Central memory CD8-positive, alpha-beta T cell (primary cell): ENCODE measurements around the gene TTLL10.

ENCODE experiments used
- ATAC-seq: fragments of 150-1000 bp; cut with Tn5 transposase; replicated peaks from 2 replicates; pipeline ENCODE4 v1.10.0; 2022; ENCODE audit warnings: mild to moderate bottlenecking, moderate FRiP score, moderate number of reproducible peaks; ENCODE audit not compliant: poor library complexity, severe bottlenecking; ENCODE audit errors: extremely low read depth
- DNase-seq, 2 donors: peaks; one replicate each; pipeline ENCODE4 v3.0.0; 2021; ENCODE audit warnings: low spot score in 2 of 2
- H3K27ac Mint-ChIP-seq: one replicate; pipeline ENCODE4 v1.8.0; 2022; ENCODE audit warnings: low read depth, mild to moderate bottlenecking, moderate library complexity, mixed read lengths
- H3K27me3 Mint-ChIP-seq: one replicate; pipeline ENCODE4 v1.8.0; 2022; ENCODE audit warnings: mixed read lengths
- H3K36me3 Mint-ChIP-seq: one replicate; pipeline ENCODE4 v1.8.0; 2022; ENCODE audit warnings: mild to moderate bottlenecking, moderate library complexity, mixed read lengths; ENCODE audit not compliant: insufficient read depth
- H3K4me1 Mint-ChIP-seq: one replicate; pipeline ENCODE4 v1.8.0; 2022; ENCODE audit warnings: mixed read lengths
- H3K4me3 Mint-ChIP-seq: one replicate; pipeline ENCODE4 v1.8.0; 2022; ENCODE audit warnings: mild to moderate bottlenecking, moderate library complexity, mixed read lengths
- H3K9me3 Mint-ChIP-seq: one replicate; pipeline ENCODE4 v1.8.0; 2022; ENCODE audit warnings: mixed read lengths

TTLL10 gene

DNA sequence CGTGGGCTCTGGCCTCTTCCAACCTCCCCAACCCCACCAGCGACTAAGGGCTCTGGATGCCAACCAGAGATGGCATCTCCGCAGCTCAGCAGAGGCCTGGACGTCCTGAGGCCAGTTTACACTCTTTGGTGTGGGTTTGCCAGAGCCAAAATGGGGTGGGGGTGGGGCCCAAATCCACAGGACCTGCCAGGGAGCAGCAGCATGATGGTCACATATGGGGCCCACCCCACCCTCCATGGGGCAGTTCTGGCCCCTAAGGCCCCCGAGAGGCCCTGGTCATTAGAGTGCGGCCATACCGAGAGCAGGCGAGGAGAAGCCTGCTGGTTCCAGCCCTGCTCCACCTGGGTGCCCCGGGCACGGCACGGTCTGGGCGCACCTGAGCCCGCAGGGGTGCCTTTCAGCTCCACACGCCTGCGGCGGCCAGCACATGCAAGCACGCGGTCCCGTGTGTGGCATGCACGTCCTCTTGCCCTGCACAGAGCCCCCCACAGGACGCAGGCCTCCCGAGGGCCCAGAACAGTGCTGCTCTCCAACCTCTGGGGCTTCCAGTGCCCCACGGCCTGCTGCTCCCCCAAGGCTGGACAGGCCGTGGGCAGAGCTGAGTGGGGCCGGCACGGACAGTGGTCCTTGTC, 68.0 kb downstream of the TTLL10 start:
- DNase-seq (no peak), ATAC-seq (no peak)
- H3K27ac Mint-ChIP-seq: no peak overlapping the region

DNA sequence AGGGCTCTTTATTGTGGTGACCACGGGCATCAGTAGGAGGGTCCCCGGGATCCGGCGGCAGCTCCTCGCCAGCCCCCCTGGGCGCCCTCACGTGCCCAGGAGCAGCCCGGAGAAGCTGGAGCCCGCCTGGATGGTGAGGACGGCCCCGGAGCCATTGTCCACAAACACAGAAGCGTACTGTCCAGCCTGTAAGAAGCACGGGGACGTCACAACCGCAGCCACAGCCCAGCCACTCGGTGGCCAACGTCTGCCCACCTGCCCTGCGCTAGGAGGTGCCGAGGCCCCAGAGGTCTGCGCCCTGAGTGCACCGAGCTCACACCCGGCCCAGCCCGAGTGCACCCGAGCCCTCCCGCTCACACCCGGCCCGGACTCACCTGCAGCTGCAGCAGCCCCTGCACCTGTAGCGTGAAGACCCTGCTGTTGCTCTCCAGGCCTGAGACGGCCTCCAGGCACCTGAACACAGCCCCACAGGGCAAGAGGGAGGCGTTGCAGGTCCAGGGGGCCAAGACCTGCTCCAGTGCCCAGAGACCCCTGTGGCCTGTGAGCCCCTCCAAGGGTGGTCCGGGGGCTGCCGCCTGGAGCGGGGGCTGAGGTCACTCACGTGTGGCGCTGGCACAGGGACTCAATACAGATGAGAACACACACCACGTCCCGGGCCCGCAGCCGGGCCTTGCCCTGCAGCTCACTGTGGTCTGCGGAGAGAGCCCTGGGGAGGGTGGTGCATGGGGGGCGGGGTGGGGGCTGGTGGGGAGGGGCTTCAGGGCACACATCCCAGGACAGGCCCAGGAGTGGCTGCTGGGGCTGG, 69.0 kb downstream of the TTLL10 start:
- DNase-seq (no peak), ATAC-seq (no peak)
- peaks cover 2% of the 10 kb centered on the region for H3K36me3 Mint-ChIP-seq
- H3K9me3 Mint-ChIP-seq: no peaks in the 10 kb centered on the region
- no peaks in the 10 kb centered on the region for H3K4me1 Mint-ChIP-seq
- no peak overlapping the region for H3K27ac Mint-ChIP-seq
- H3K4me3 Mint-ChIP-seq: no peak overlapping the region
- no peaks in the 10 kb centered on the region for H3K27me3 Mint-ChIP-seq

More for the DNA sequence above, 68.0 kb downstream of the TTLL10 start:
- Mint-ChIP-seq H3K36me3 (no peaks in the 10 kb centered on the region), H3K4me3 (no peak overlapping the region), H3K4me1 (no peaks in the 10 kb centered on the region), H3K9me3 (no peaks in the 10 kb centered on the region), H3K27me3 (no peaks in the 10 kb centered on the region)

DNA sequence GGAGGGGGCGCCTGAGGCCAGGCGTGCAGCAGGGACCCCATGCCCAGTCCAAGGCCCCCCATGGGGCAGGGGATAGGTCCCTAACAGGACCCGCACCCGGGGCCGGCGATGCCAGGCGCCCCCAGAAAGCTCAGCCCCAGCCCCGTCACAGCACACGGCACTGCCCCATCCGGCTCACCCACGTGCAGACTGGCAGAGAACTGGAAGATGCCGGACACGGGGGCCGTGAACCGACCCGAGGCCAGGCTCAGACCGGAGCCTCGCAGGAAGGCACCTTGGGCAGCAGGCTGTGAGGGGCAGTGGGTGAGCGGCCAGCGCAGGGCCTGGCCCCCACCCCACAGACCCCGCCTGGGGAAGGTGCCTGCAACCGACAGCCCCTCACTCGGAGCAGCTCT, 69.6 kb downstream of the TTLL10 start:
- peaks cover 2% of the 10 kb centered on the region for H3K36me3 Mint-ChIP-seq
- no peaks in the 10 kb centered on the region for H3K4me1 Mint-ChIP-seq
- DNase-seq (no peak), ATAC-seq (no peak)
- H3K4me3 Mint-ChIP-seq: no peak overlapping the region
- H3K9me3 Mint-ChIP-seq: no peaks in the 10 kb centered on the region
- H3K27ac Mint-ChIP-seq: no peak overlapping the region
- no peaks in the 10 kb centered on the region for H3K27me3 Mint-ChIP-seq

DNA sequence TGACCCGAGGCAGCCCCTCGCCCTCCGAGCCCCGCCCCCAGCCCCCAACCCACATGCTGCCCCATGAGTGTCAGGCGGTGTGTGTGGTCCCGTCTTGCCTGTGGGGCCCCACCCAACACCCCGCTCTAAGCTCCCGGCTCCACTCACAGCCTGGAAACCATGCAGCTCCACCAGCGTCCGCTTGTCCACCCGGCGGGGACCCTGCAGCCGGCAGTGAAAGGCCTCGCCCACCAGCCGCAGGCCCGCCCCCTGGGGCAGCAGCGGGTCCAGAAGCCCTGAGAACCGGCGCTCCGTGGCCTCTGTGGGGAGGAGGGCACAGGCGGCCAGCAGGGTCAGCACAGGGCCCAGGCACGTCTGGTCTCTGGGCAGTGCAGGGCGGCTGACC, 70.1 kb downstream of the TTLL10 start:
- Mint-ChIP-seq H3K27me3 (no peaks in the 10 kb centered on the region), H3K27ac (peak overlapping the region; percentile 32), H3K4me3 (no peak overlapping the region), H3K4me1 (no peaks in the 10 kb centered on the region), H3K9me3 (no peaks in the 10 kb centered on the region), H3K36me3 (peaks cover 2% of the 10 kb centered on the region)
- DNase-seq: no peak
- ATAC-seq: no peak

DNA sequence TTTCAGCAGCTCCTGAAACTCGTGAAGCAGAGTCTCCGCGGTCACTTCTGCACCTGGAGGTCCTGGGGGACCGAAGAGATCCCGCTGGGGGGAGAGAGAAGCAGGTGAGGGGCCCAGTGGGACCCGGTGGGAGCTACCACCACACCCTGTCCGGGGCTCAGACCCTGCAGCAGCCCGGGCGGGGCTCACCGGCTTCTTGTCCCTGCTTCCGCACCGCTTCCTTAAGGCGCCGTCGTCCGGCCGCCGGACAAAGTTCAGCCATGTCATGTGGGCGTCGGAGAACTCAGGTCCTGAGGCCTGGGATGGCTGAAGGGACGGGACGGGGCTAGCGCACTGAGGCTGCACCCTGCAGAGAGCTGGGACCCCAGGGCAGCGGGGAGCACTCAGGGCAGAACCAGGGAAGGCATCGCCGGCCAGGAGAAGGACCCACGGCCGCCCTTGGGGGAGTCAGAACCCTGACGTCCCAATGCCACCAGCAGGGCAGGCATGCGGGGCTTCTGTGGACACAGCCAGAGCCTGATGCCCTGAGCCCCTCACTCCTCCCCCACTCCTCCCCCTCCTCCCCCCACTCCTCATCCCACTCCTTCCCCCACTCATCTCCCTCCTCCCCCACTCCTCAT, 70.6 kb downstream of the TTLL10 start:
- Mint-ChIP-seq H3K36me3 (peaks cover 2% of the 10 kb centered on the region), H3K4me3 (no peak overlapping the region)

DNA sequence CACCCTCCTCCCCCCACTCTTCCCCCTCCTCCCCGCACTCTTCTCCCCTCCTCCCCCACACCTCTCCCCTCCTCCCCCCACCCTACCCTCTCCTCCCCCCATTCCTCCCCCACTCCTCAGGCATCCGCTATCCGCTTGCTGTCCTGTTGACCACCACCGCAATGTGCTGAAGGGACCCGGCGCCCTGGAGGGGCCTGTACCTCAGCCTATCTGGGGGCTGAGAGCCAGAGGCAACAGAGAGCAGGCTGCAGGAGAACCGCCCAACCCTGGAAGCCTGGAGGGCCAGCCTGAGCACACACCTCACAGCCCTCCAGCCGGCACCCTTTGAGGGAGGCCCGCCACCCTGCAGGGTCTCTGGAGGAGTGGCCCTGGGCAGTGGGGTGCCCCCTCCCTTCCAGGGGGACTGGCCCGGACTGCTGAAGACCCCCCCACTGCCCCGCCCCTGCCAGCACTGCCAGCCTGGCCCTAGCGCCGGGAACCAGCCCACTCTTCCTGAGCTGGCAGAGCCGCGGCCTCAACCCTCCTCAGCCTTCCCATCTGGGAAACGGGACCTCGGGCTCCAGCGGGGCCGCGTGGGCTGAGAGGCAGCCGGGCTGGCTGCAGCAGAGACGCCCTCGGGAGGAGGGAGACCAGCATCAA, 71.6 kb downstream of the TTLL10 start:
- no peak overlapping the region for H3K27ac Mint-ChIP-seq
- no peak for ATAC-seq
- DNase-seq: no peak
- no peaks in the 10 kb centered on the region for H3K4me1 Mint-ChIP-seq
- no peaks in the 10 kb centered on the region for H3K9me3 Mint-ChIP-seq
- H3K36me3 Mint-ChIP-seq: peaks cover 2% of the 10 kb centered on the region
- no peak overlapping the region for H3K4me3 Mint-ChIP-seq
- no peaks in the 10 kb centered on the region for H3K27me3 Mint-ChIP-seq

More for the DNA sequence above, 70.6 kb downstream of the TTLL10 start:
- no peak for DNase-seq
- Mint-ChIP-seq H3K9me3 (no peaks in the 10 kb centered on the region), H3K4me1 (no peaks in the 10 kb centered on the region), H3K27ac (peak overlapping the region; percentile 32), H3K27me3 (no peaks in the 10 kb centered on the region)
- no peak for ATAC-seq

DNA sequence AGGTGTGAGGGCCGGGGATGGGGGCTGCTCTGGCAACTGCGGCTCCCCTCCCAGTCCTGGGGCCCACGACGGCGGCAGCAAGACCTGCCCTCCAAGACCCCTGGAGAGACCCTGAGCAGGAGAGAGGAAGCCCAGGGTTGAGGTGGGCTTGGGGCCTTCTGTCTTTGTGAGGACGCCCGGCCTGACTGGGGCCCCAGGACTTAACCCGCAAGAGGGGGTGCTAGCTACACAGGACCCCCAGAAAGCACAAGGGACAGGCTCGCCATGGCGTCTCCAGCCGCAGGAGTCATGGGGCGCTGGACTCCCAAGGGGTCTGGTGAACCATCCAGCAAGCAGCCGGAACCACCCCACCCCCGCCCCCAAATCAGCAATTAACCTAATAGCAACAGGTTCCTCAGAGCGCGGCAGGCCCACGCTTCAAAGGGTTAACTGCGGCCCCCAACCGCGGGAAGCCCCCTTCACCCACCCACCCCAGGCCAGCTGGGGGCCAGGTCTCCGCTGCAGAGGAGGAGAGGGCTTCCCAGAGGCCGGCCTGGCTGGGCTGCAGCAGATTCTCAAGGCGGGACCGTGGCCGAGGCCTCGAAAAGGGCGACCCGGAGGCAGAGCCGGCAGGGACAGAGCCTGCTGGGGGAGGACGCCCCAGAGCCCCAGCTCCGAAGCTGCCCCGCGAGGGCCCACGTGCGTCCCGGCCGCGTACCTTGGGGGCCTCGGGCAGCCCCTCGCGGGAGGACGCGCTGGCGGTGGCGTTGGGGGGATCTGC, 72.3 kb downstream of the TTLL10 start:
- ATAC-seq: no peak
- H3K27ac Mint-ChIP-seq: no peak overlapping the region
- DNase-seq: no peak
- peaks cover 3% of the 10 kb centered on the region for H3K4me1 Mint-ChIP-seq
- H3K9me3 Mint-ChIP-seq: no peaks in the 10 kb centered on the region
- H3K36me3 Mint-ChIP-seq: peaks cover 4% of the 10 kb centered on the region
- no peak overlapping the region for H3K4me3 Mint-ChIP-seq
- H3K27me3 Mint-ChIP-seq: no peaks in the 10 kb centered on the region

DNA sequence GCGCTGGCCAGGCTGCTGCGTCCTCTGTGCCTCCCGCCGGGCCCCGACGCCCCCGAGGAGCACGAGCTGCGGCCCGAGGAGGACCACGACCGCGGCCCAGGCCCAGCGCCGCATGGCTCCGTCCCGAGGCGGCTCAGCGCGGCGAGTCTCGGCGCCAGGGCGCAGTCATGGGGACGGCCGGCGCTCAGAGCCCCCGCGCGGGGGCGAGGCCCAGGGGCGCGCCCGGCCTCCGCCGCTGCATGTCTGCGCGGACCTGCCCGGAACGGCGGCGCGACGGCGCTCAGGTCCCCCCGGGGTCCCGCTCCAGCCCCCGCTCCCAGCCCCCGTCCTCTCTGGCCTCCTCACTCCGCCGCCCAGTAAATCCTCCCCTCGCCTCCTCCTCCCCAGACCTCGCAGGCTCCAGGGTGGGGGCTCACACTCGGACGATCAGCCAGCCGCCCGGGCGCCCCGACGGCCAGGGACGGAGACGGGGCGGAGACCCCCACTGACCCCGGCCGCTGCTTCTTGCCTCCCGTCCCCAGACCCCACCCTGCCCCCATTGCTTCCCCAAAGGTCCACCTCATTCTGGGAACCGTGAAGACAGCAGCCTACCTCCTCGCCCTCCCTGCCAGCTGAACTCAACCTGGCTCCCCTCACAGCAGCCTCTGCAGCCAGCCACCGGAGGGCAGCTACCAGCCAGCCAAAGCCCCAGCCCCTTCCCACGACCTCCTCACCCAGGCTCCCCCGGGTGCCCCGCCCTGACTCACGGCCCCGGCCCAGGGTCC, 73.1 kb downstream of the TTLL10 start, which contains the start of gene C1QTNF12:
Gene C1QTNF12 (minus strand): TSS at position 146 of the 764 bp plus-strand sequence. CDS start 32 bp downstream, at position 114.
- ATAC-seq: no peak
- H3K4me3 Mint-ChIP-seq: no peak within 1 kb of the TSS
- no peak for DNase-seq
- no peaks in the 10 kb centered on the region for H3K9me3 Mint-ChIP-seq
- H3K36me3 Mint-ChIP-seq: peaks cover 4% of the 10 kb centered on the region
- H3K4me1 Mint-ChIP-seq: peaks cover 6% of the 10 kb centered on the region
- H3K27me3 Mint-ChIP-seq: no peaks in the 10 kb centered on the region
- H3K27ac Mint-ChIP-seq: no peak within 1 kb of the TSS

DNA sequence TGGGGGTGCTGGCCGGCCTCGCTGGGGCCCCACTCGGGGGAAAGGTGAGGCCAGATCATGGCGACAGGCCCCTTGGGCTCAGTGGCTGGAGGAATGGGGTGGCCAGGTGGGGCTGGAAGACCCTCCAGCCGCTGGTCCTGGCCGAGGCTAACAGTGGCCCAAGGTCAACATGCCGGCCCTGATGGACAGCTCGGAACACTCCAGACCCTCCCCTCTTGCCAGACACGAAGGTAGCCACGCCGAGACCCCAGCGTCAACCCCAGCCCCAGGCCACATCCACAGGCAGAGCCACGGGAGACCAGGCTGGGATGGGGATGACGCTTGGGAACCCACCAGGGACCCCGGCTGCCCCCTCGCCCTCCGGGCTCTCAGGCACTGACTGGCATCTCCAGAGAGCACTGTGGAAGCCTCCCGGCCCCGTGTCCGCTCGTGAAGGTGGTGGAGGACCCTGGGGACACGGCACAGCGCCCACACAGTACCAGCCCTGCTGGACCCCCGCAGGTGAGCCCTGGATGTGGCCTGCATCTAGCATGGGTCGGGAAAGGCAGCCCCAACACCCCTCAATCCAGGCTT, 73.7 kb downstream of the TTLL10 start:
- Mint-ChIP-seq H3K27ac (no peak overlapping the region), H3K4me3 (no peak overlapping the region), H3K4me1 (peaks cover 6% of the 10 kb centered on the region), H3K9me3 (no peaks in the 10 kb centered on the region), H3K27me3 (no peaks in the 10 kb centered on the region), H3K36me3 (peaks cover 8% of the 10 kb centered on the region)
- ATAC-seq (no peak), DNase-seq (no peak)
